DMS153 (cell line): ENCODE data around the gene CCNI.
A peak's percentile ranks its signal among the peaks of the same experiment; 100 is the strongest.
"Not testable (repeated sequence)": the region's sequence is repeated elsewhere in the genome, so short reads cannot be mapped to it uniquely, and the experiment has no call there.

Experiments used
- DNase-seq: peaks from one replicate; lab custom pipeline; 2025; lab: John Stamatoyannopoulos, UW

Gene CCNI, protein sequence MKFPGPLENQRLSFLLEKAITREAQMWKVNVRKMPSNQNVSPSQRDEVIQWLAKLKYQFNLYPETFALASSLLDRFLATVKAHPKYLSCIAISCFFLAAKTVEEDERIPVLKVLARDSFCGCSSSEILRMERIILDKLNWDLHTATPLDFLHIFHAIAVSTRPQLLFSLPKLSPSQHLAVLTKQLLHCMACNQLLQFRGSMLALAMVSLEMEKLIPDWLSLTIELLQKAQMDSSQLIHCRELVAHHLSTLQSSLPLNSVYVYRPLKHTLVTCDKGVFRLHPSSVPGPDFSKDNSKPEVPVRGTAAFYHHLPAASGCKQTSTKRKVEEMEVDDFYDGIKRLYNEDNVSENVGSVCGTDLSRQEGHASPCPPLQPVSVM

DNA sequence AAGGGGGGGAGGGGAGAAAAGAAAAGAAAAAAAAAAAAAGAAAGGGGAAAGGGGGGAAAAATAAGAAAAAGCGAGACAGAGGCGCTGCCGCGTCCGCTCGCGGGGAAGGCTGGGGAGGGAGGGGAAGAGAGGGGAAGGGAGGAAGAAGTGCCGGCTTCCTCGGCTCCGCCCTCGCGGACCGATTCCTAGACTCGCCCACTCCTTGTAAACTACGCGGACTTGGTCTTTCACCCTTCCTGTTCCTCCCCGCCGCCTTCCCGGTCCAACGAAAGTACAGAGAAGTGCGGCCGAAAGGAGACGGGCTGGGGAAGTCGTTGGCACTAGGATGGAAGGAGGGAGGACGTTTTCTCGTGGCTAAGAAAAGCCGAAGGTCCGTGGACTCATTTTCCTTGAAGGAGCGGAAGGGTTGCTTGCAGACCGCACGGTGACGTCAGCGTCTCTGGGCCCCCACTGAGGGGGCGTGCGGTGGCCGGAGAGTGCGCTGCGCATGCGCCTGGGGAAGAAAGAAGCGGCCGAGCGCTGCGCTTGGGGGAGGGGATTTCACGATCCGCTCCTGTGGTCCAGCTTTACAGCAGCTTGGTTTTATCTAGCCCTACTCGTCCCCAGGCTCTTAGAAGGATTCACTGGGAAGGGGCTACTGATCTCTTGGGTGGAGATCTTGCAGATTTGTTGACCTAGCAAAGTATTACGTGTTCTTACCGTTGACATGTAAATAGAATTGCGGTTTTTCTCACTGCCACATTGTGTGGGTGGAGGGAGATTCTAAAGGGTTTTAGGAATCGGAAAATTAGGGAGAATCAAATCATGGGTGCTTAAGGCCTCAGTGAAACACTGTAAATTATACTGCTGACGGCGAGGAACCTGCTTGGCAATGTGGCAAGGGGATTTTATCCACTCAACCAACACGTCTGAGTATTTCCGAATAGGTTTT is at the start of gene CCNI:
Gene CCNI, minus strand, starts transcription at position 121 of the 931 bp plus-strand sequence. CDS start 9,627 bp downstream, outside the sequence.
- peak; percentile 92 for DNase-seq

DNA sequence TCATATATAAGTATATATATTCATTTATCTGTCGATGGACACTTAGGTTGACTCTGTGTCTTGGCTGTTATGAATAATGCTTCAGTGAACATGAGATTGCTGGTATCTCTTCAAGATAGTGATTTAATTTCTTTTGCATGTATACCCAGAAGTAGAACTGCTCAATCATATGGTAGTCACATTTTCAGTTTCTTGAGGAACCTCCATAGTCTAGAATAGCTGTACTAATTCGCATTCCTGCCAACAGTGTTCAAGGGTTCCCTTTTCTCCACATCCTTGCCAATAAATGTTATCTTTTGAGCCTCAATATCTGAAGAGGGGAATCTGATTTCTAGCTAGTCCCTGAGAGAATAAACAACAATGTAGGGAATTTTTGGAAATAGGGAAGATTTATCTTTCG is 48.8 kb upstream of the CCNI start:
- DNase-seq: no peak

DNA sequence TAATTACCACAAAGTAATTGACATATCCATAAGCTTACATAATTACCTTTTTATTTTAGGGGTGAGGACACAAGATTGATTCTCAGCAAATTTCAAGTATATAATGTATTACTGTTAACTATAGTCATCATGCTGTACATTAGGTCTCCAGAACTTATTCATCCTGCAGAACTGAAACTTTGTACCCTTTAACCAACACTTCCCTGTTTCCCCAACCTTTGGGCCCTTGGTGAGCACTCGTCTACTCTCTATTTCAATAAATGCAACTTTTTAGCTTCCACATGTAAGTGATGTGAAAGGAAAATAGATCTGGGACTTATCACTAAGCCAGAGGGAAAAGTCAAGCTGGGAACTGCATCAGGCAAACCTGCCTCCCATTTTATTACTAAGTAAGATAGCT is 47.6 kb upstream of the CCNI start:
- no peak for DNase-seq

DNA sequence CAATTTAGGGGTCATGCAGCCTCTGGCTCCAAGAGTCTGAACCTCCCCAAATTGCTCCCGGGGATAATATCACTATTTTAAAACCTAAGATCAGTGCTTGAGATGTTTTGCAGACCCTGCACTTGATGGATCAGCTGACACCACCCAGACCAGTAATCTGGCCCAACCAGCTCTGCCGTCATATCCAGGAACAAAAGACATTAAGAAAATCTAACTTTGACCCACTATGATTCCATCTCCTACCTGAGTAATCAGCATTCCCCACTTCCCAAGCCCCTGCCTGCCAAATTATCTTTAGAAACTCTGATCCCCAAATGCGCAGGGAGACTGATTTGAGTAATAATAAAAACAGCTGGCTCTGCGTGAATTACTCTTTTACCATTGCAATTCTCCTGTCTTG is 46.9 kb upstream of the CCNI start:
- DNase-seq: no peak

DNA sequence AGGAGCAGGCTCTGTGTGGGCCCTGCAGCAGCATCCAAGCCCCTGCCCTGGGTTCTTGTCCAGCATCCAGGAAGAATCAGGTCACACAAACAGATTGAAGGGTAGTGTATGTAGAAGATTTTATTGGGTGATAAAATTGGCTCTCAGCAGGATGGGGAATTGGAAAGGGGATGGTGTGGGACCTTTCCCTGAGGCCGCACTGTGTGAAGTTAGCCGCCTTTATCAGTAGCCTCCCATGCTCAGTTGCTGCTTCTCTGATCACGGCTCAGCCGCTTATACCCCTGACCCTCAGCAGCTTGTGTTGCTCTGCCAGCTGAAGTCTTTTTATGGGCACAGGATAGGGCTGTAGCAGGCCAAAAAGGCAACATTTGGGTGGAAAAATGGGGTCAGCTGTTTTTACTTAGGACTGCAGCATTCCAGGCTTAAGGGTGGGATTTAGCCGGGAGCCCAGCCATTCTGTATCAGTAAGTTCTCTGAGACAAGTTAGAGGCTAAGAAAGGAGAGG is 46.0 kb upstream of the CCNI start:
- DNase-seq: no peak

DNA sequence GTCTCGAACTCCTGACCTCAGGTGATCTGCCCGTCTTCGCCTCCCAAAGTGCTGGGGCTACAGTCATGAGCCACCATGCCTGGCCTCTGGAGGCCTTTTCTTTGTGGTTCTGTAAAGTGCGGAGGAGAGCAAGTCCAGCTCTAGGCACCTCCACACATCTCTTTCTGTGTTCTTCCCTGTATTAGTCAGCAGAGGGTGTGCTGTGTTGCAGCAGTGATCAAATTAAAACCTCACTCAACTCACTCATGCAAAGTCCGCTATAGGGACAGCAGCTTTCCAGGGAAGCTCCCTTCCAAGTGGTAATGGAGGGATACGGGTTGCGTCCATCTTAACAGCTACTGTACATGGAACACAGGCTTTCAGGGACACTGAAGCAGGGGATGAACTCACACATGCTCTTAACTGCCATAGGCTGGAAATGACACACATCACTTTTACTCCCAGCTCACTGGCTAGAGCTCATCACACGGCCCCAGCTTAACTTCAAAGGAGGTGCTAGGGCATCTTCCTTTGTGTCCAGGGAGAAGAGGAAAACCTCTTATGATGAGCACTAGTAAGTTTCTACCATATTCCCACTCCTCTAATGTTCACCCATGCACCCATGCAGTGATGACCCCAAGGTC is 45.2 kb upstream of the CCNI start:
- no peak for DNase-seq

DNA sequence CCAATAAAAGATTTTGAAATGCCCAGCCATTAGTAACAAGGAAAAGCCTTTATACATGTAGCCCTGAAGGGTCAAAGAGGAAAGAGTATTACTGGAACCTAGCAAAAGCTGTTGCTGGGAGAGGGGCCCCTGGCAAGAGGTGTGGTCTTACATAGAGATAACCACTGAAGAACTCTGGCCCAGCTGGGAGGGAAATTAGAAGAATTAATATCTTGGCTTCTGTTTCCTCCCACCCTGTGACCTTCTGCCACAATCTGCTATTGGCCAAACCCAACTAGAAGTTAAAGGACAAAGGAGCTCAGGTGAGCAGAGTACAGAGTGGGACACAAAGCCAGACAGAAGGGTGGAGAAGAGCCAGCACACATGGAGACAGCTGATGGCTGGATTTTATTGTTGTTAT is 41.9 kb upstream of the CCNI start:
- DNase-seq: no peak

DNA sequence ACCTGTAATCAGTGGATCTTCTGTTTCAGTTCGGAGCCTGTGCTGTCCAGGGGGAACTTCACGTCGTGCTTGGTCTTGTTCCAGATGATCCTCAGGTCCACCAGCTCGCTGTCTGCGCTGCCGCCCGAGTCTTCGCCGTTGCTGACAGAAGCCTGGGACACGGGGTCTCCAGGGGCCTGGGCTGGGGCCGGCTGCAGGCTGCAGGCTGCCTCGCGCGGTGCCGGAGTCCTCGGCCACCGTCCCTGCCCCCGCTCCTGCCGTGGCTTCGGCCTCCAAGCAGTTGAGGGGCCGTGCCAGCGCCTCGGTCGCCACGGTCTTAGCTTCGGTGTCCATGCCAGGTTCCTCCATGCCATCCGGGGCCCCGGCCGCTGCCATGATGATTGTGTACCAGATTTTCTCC is 37.3 kb upstream of the CCNI start:
- DNase-seq: no peak

DNA sequence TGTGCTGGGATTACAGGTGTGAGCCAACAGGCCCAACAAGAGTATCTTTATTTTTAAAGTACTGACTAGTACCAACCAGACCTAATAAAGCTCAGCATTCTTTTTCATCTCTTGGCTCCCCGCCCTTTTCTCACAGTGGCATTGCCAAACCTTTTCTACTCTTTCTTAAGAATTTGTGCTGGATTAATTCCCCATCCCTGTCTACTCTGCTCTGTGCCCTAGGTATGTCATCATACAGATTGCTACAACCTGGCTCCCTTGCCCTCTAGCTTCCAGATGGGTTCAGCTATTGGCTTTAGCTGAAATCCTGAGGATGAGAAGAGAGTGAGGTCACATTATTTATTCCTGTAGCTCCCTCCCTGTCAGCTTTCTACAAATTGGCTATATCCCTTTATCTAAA is 34.9 kb upstream of the CCNI start:
- DNase-seq: no peak

DNA sequence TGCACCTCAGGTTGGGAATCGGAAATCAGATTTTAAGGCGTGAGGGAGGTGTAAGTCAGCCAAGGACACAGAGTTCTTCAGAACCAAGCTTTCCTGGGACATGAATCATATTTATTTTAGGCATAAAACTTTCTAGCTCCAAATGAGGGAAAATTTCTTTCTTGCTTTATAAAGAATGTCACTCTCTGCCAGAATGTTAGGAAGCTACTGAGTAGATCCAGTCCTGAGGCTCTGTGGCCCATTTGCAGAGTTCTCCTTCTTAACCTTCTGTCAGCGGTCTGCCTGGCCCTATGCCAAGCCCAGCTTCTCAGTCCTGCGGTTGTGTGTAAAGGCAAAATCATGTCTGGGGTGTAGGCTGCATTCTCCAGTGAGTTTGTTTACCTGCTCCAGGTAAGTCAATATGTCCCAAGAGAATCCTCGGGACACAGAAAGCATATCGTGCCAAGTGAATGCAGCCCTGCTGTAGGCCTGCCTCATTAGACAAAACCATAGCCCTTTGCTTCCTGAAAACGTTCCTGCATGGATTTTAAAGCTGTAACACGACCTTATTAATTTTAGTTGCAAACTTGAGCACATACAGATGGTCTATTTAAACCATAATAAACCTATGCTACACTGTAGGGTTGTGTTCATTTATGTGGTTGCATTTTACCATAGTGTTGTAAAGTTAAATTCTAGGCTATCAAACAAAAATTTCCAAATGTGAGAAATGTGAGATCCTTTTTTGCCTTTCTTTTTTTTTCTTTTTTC is 29.2 kb upstream of the CCNI start:
- peak; percentile 94 for DNase-seq

DNA sequence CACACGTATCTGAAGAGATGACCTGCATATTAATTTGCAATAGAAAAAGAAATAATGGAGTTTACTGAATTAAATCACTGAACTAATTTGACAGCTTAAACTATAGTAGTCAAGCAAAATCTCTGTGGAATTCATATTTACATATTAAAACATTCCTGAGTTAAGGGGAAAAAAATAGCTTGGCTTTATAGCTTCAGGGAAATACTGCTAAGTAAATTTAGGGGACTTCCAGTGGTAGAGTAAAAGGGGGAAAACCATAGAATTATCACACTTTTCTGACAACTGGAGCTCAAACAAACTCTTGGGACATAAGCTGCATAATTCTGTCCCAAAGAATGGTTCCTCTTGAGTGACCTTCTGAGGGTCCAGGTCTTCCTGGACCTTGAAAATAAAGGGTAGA is 28.6 kb upstream of the CCNI start:
- no peak for DNase-seq

DNA sequence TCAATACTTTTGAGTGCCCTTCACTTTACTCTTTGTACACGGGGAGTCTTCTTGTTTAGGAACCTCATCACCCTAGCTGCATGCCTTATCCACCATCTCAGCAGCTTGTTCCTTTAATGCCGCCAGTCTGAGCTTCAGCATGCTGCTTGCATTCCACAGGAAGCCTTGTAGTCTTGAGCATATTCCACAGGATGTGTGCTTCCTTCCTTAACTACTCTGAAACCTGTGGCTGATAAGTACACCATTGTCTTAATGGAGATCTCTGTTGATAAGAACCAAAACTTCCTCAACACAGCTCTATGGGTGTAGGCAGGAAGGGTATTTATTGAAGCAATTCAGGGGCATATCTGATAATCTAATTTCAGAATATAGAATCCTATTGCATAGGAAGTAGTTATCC is 24.4 kb upstream of the CCNI start:
- DNase-seq: no peak

DNA sequence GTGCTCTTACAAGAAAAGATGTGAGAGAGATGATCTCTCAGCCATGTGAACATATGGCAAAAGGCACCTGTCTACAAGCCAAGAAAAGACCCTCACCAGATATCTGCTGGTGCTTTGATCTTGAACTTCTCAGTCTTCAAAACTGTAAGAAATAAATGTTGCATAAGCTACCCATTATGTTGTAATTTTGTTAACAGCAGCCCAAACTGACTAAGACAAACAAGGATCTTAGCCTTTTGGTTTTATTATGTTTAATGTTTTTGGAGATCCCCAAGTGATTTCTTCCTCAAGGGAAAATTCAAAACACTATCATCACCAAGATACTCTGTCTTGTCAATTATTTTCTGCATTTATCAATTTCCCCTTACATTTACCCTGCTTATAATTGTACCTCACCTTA is 21.8 kb upstream of the CCNI start:
- no peak for DNase-seq

DNA sequence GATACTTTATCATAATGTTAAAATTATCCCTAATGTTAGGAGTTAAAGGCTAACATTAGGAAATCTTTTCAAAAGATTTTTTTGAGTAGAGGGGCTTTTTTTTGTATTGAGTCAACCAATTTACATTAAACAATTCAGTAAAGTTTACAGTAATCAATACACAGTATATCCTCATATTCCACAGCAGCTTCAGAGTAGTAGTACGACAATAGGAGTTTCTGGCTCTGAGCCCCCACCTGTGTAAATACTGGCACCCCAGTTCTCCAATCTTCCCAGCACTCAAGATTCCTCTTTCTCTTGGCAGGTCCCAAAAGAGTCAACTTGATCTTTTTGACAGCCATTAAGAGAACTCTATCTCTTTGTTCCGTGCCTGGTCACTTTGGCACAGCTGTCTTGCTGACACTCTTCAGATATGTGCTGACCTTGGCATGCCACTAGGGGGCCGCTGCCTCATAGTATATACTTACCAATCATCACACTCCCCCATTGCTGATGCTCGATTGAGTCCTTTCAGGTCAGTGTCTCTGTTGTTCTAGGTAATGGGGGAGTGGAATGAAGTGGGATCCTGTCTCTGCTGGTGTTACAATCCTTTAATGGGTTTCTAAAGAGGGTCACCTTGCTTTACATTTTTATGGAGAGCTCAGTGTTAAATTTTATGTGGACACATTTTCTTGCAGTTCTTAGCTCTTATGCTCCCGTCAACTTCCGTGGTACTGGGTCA is 19.5 kb upstream of the CCNI start:
- peak; percentile 28 for DNase-seq

DNA sequence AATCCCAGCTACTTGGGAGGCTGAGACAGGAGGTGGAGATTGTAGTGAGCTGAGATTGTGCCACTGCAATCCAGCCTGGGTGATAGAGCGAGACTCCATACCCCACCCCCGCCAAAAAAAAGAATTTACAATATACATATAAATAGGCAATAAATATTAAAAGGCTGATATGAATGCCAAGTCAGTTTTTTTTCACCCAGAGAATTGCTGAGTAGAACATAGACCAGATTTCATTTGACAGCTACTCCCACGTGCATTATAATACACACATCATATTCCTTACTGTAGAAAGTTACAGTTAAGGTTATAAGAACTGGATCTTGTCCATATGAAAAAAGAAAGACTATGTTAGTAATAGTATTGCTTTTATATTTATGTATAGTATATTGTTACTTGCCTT is 18.7 kb upstream of the CCNI start:
- no peak for DNase-seq

DNA sequence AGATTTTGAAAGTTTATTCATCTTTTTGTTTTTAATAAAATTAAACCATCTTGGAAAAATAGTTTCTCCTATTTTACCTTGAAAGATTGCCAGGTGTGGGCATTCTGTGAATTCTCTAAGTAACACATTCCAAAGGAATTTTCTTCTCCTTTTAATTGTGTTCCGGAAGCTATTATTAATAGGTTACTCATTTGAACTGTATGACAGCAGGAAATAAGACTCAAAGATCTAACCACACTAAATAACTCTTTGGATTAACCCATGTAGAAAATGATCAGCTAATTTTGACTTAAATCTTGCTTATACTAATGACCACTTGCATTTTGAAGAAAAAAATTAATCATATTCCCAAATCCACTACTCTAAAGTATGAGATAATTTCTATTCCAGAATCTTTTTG is 17.6 kb upstream of the CCNI start:
- no peak for DNase-seq

DNA sequence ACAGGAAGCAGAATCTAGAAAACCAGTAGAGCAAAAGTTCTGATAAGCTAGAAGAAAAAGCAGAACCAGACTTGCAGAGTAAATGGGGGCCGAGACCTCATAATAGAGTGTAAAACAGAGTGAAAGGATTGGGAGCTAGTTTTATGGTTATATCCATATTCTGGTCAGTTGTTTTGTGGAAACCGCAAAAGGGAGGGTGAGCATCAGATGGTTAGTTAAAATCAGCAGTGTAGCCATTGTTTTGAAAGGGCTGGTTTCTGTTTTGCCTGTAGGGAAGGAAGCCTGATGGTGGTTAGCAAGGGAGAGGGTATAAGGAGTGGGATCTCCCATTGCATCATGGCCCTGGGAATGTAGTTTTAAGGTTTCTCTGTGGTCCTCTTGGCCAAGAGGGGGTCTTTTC is 17.2 kb upstream of the CCNI start:
- no peak for DNase-seq

DNA sequence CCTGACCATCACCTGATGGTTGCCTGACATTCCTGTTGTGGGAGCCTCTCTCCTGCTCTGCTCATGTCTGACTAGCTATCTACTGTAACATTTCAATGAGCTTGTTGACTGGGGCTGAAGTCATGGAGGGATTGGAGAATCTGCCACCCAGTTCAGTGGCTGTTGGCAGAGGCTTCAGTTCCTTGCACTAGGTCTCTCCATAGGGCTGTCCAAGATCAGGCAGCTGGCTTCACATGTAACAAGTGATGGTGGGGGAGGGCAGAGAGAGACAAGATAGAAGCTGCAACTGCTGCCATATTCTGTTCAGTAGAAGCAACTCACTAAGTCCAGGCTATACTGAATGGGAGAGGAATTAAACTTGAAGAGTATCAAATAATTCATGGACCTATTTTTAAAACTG is 14.1 kb upstream of the CCNI start:
- DNase-seq: no peak

DNA sequence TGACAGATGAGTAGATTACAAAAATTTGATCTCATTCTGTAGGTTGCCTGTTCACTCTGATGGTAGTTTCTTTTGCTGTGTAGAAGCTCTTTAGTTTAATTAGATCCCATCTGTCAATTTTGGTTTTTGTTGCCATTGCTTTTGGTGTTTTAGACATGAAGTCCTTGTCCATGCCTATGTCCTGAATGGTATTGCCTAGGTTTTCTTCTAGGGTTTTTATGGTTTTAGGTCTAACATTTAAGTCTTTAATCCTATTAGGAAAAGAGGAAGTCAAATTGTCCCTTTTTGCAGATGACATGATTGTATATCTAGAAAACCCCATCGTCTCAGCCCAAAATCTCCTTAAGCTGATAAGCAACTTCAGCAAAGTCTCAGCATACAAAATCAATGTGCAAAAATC is 11.2 kb upstream of the CCNI start:
- DNase-seq: not testable (repeated sequence)

DNA sequence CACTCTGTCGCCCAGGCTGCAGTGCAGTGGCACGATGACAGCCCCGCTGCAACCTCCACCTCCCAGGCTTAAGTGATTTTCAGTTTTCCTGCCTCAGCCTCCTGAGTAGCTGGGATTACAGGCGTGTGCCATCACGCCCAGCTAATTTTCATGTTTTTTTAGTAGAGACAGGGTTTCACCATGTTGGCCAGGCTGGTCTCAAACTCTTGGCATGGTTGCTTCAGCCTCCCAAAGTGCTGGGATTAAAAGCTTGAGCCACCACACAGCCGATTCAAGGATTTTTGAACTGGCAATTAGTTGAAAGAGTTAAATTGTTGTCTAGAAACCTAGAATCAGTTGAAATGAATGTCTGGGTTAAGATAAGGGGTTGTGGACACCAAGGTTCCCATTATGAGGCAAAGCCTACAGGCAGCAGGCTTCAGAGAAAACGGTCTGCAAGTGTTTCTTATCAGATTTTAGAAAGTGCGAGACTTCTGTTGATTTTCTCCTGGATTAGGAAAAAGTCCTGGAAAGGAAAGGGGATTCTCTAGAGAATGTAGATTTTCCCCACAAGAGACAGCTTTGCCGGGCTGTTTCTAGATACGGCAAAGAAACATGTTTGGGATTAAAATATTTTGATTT is 8.3 kb upstream of the CCNI start:
- no peak for DNase-seq
